CD4-positive, CD25-positive, alpha-beta regulatory T cell (primary cell): ENCODE measurements around the gene DNAJC8. TPM values are rescaled to one million over a fixed set of nuclear protein-coding genes. Genes with fewer than 3 reads are reported as not detected.

Experiments used
- ATAC-seq, 2 donors: fragments of 150-1000 bp; cut with Tn5 transposase; one replicate each; pipeline ENCODE4 v1.10.0; 2021; ENCODE audit warnings: low read depth in 2 of 2, moderate number of reproducible peaks in 2 of 2, moderate library complexity in 1 of 2
- DNase-seq, 3 donors: peaks; one replicate each; pipeline versions ENCODE4 v3.0.0 to v3.0.0-alpha.2; 2012 to 2022; ENCODE audit warnings: mixed read lengths in 1 of 3
- H3K27ac ChIP-seq: one replicate; pipeline ENCODE4 v1.7.0; 2013; ENCODE audit warnings: mild to moderate bottlenecking, low read length; ENCODE audit not compliant: insufficient read depth, poor library complexity, severe bottlenecking
- H3K27me3 ChIP-seq: one replicate; pipeline ENCODE4 v1.7.0; 2013; ENCODE audit warnings: low read length; ENCODE audit not compliant: control insufficient read depth, insufficient read depth
- H3K36me3 ChIP-seq: one replicate; pipeline ENCODE4 v1.7.0; 2013; ENCODE audit warnings: mild to moderate bottlenecking, low read length, moderate library complexity; ENCODE audit not compliant: control insufficient read depth, insufficient read depth
- H3K4me1 ChIP-seq: 2 replicates; pipeline ENCODE4 v1.7.0; 2013; ENCODE audit warnings: mild to moderate bottlenecking, low read length; ENCODE audit not compliant: insufficient read depth, control insufficient read depth, poor library complexity, severe bottlenecking
- H3K4me3 ChIP-seq: one replicate; pipeline ENCODE4 v1.7.0; 2013; ENCODE audit warnings: low read depth, mild to moderate bottlenecking, low read length, moderate library complexity
- H3K9me3 ChIP-seq, 2 experiments: 1 replicate in 1 of 2; 2 replicates in 1 of 2; pipeline ENCODE4 v1.7.0; 2013; ENCODE audit warnings: low read length in 2 of 2, mild to moderate bottlenecking in 1 of 2, moderate library complexity in 1 of 2; ENCODE audit not compliant: control insufficient read depth in 2 of 2
- H3K27ac Mint-ChIP-seq, 3 donors: one replicate each; pipeline ENCODE4 v1.8.0; 2020 to 2022; ENCODE audit warnings: mild to moderate bottlenecking in 3 of 3, mixed read lengths in 3 of 3, moderate library complexity in 2 of 3
- H3K27me3 Mint-ChIP-seq: one replicate; pipeline ENCODE4 v1.8.0; 2022; ENCODE audit warnings: mild to moderate bottlenecking, mixed read lengths
- H3K36me3 Mint-ChIP-seq: one replicate; pipeline ENCODE4 v1.8.0; 2020; ENCODE audit warnings: mixed read lengths
- H3K4me1 Mint-ChIP-seq, 4 donors: one replicate each; pipeline ENCODE4 v1.8.0; 2020 to 2022; ENCODE audit warnings: mixed read lengths in 4 of 4, mild to moderate bottlenecking in 1 of 4
- H3K4me3 Mint-ChIP-seq, 4 donors: one replicate each; pipeline ENCODE4 v1.8.0; 2020 to 2022; ENCODE audit warnings: mild to moderate bottlenecking in 4 of 4, mixed read lengths in 4 of 4, moderate library complexity in 3 of 4
- H3K9me3 Mint-ChIP-seq, 7 donors: one replicate each; pipeline ENCODE4 v1.8.0; 2020 to 2022; ENCODE audit warnings: mixed read lengths in 7 of 7, mild to moderate bottlenecking in 3 of 7, moderate library complexity in 2 of 7
- polyA plus RNA-seq, 4 donors: library from polyadenylated mRNA; unstranded; fragments of 300-500 nt; fragmentation: Illumina TruSeq; gene quantifications; one replicate each; pipeline ENCODE4 v1.2.3, GENCODE V29; 2021
- total RNA-seq: library from RNA; stranded (reverse); gene quantifications from one replicate; pipeline ENCODE4 v1.2.3, GENCODE V29; 2022

Gene DNAJC8
- total and polyA plus RNA-seq, 5 donors from 2014 or later: 75.3 to 181 (median 154) TPM

DNA sequence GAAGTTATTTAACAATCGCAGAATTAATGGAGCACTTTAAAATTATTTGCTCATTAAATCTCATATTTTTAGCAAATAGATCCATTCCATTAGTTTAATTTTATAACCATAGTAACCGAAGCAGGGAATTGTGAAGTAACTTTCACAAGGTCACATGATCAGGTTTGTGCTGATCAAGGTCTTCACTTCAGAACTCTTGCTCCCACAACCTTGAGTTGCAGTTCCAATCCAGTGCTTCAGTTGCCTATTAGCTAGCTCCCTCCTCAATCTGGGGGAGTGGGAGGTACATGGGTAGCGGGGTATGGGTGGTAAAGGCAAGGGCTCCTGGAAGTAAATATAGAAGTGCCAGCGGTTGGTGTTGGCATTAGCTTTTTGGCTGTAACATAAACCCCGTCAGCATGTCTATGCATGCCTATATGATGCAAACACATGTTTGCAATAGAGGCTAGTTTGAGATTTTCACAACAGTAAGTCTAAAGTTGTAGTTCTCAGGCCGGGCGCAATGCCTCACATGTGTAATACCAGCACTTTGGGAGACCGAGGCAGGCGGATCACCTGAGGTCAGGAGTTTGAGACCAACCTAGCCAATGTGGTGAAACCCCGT lies 8.9 kb upstream of the DNAJC8 start:
- Mint-ChIP-seq H3K27me3 (no peaks in the 10 kb centered on the region), H3K27ac (peak overlapping the region in 1 of 3 donors; percentile 69), H3K4me3 (peak overlapping the region in 1 of 4 donors; percentile 14), H3K9me3 (no peaks in the 10 kb centered on the region), H3K4me1 (peaks cover 10 to 43% (median 18%) of the 10 kb centered on the region in 4 donors), H3K36me3 (peaks cover 7% of the 10 kb centered on the region)
- Histone ChIP-seq H3K4me1 (peaks cover 49% of the 10 kb centered on the region), H3K27ac (no peak overlapping the region), H3K27me3 (no peaks in the 10 kb centered on the region), H3K36me3 (no peaks in the 10 kb centered on the region), H3K4me3 (no peak overlapping the region), H3K9me3 (no peaks in the 10 kb centered on the region)
- ATAC-seq (no peak), DNase-seq (no peak)

DNA sequence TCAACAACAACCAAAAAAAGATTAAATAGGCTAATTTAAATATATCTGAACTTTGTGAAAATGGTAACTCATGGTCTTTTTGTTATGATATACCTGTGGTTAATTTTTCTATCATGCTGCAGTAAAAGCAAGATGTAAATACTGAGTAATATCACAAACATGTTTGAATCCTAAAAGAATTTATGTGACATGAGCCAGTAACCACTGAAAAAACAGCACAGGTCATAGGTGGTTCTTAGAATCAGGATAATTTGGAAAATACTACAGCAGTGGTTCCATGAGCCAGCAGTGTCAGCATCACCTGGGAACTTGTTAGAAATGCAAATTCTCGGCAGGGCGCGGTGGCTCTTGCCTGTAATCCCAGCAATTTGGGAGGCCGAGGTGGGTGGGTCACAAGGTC lies 7.2 kb upstream of the DNAJC8 start:
- H3K36me3 Mint-ChIP-seq: peaks cover 7% of the 10 kb centered on the region
- Histone ChIP-seq H3K9me3 (no peaks in the 10 kb centered on the region), H3K27ac (no peak overlapping the region), H3K4me3 (no peak overlapping the region), H3K4me1 (peaks cover 45% of the 10 kb centered on the region), H3K36me3 (no peaks in the 10 kb centered on the region), H3K27me3 (no peaks in the 10 kb centered on the region)
- no peaks in the 10 kb centered on the region for H3K27me3 Mint-ChIP-seq
- no peak overlapping the region for H3K4me3 Mint-ChIP-seq
- DNase-seq: no peak
- no peak overlapping the region for H3K27ac Mint-ChIP-seq
- no peak for ATAC-seq
- no peaks in the 10 kb centered on the region for H3K9me3 Mint-ChIP-seq
- H3K4me1 Mint-ChIP-seq: peaks cover 5 to 34% (median 14%) of the 10 kb centered on the region in 4 donors

DNA sequence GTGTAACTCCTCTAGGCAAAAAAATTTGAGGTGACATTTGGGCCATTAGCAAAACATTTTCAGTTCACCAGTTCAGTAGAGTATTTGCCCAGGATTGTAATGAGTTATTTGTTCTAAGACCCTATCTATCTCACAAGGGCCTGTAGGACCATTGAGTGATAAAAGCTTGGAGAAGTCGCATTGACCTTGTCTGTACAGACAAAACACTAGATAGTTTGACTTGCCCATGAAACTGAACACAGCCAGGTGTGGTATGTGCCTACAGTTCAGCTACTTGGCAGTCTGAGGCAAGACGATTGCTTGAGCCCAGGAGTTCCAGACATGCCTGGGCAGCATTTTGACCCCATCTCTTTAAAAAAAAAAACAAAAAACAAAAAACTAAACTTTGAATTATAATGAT lies 6.2 kb upstream of the DNAJC8 start:
- Histone ChIP-seq H3K4me3 (no peak overlapping the region), H3K4me1 (peaks cover 35% of the 10 kb centered on the region), H3K9me3 (no peaks in the 10 kb centered on the region), H3K36me3 (no peaks in the 10 kb centered on the region), H3K27me3 (no peaks in the 10 kb centered on the region), H3K27ac (peak overlapping the region; percentile 18)
- Mint-ChIP-seq H3K4me3 (no peak overlapping the region), H3K9me3 (no peaks in the 10 kb centered on the region), H3K4me1 (peaks cover 4 to 28% (median 6%) of the 10 kb centered on the region in 4 donors), H3K36me3 (peaks cover 5% of the 10 kb centered on the region), H3K27me3 (no peaks in the 10 kb centered on the region), H3K27ac (peak overlapping the region in 1 of 3 donors; percentile 32)
- no peak for DNase-seq
- ATAC-seq: no peak

DNA sequence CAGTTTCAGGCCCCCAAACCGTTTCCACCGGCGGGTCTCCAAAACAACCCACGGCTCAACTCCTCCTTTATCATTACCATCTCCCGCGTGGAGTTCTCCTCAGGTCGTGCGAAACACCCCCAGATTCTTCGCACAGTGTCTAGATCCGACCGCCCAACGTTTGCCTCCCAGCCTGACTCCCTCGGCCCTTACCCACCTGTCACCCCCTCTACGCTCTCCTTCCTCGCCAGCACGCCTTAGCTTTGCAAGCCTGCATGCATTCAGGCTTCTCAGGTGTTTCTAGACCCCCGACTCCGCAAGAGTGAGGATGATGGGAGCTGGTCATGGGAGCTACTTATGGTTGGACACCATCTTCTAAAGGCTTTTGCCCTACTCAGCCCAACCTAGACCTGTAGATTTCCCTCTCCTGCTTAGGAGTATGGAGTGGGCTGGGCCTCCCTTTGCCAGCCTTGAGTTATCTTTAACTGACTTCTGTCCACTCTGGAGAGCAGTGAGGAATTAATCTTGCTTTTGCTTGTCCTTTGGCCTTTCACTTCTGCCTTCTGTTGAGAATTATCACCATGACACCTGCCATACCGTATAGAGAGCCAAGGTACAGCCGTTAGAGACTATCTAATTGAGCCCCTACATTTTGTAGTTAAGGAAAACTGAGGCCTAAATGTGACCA lies 4.0 kb upstream of the DNAJC8 start:
- Histone ChIP-seq H3K36me3 (no peaks in the 10 kb centered on the region), H3K27ac (peak overlapping the region; percentile 85), H3K27me3 (no peaks in the 10 kb centered on the region), H3K4me1 (peaks cover 37% of the 10 kb centered on the region), H3K9me3 (no peaks in the 10 kb centered on the region), H3K4me3 (peak overlapping the region; percentile 84)
- DNase-seq (peak in 1 of 3 donors; percentile 25), ATAC-seq (no peak)
- H3K4me1 Mint-ChIP-seq: peaks cover 5 to 29% (median 10%) of the 10 kb centered on the region in 4 donors
- peaks cover 8% of the 10 kb centered on the region for H3K36me3 Mint-ChIP-seq
- H3K9me3 Mint-ChIP-seq: no peaks in the 10 kb centered on the region
- H3K27ac Mint-ChIP-seq: no peak overlapping the region
- H3K27me3 Mint-ChIP-seq: no peaks in the 10 kb centered on the region
- no peak overlapping the region for H3K4me3 Mint-ChIP-seq

DNA sequence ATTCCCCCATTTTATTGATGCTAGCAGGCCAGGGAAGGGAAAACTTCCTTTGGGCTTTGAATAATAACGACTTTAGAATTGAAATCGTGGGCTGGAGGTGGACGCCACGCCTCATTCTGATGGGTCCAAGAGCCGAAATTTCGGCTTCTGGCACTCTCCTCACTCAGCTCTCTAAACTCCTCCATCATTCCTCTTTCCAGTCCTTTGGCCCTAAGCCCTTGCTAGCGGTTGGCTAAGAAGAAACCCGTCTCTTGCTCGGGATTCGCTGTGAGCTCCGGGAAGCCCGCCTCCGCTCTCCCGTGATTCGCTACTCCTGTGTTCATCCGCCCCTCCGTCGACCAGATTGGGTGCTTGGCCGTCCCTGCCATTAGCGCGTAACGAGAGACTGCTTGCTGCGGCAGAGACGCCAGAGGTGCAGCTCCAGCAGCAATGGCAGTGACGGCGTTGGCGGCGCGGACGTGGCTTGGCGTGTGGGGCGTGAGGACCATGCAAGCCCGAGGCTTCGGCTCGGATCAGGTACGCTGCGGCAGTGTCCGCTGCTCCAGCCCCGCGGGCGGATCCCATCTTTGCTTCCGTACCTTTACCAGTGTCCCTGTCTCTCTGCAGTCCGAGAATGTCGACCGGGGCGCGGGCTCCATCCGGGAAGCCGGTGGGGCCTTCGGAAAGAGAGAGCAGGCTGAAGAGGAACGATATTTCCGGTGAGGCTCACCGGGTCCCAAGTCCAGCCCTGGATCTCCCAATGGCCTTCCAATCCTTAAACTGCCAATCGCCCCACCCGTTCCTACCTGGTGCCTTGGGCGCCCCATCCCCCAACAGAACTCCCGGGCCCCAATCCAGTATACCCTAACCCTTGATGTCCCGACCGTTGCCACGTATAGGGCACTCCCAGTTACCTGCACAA lies 3.2 kb upstream of the DNAJC8 start, which contains the start of gene ATP5IF1:
Gene ATP5IF1, plus strand, starts transcription at position 370 of the 901 bp plus-strand sequence. Its CDS starts 60 bp downstream, at position 430.
- H3K36me3 ChIP-seq: no peaks in the 10 kb centered on the region
- H3K4me1 ChIP-seq: peaks cover 45% of the 10 kb centered on the region
- Mint-ChIP-seq H3K9me3 (no peaks in the 10 kb centered on the region), H3K36me3 (peaks cover 8% of the 10 kb centered on the region), H3K27ac (no peak within 1 kb of the TSS), H3K4me3 (no peak within 1 kb of the TSS), H3K27me3 (no peaks in the 10 kb centered on the region), H3K4me1 (peaks cover 5 to 36% (median 10%) of the 10 kb centered on the region in 4 donors)
- H3K9me3 ChIP-seq: no peaks in the 10 kb centered on the region
- ATAC-seq: peak; percentile 98
- peak within 1 kb of the TSS; percentile 85 for H3K27ac ChIP-seq
- DNase-seq: peak; percentile 94 to 98 (median 96)
- no peaks in the 10 kb centered on the region for H3K27me3 ChIP-seq
- H3K4me3 ChIP-seq: peak within 1 kb of the TSS; percentile 84

DNA sequence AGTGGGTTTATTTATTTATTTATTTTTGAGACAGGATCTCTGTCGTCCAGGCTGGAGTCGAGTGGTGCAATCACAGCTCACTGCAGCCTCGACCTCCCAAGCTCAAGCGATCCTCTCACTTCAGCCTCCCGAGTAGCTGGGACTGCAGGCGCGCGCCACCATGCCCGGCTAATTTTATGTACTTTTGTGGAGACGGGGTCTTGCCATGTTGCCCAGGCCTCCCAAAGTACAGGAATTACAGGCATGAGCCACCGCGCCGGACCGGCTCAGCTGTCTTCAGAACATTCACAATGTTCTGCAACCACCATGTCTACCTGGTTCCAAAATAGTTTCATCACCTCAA lies 406 bp upstream of the DNAJC8 start:
- H3K4me1 ChIP-seq: peaks cover 45% of the 10 kb centered on the region
- peaks cover 5 to 46% (median 20%) of the 10 kb centered on the region in 4 donors for H3K4me1 Mint-ChIP-seq
- no peaks in the 10 kb centered on the region for H3K27me3 ChIP-seq
- ATAC-seq (no peak), DNase-seq (no peak)
- peak overlapping the region; percentile 63 to 97 (median 74) for H3K4me3 Mint-ChIP-seq
- H3K4me3 ChIP-seq: peak overlapping the region; percentile 87
- H3K27ac Mint-ChIP-seq: peak overlapping the region in 1 of 3 donors; percentile 98
- peaks cover 11% of the 10 kb centered on the region for H3K36me3 Mint-ChIP-seq
- no peaks in the 10 kb centered on the region for H3K9me3 Mint-ChIP-seq
- no peaks in the 10 kb centered on the region for H3K27me3 Mint-ChIP-seq
- H3K36me3 ChIP-seq: peaks cover 18% of the 10 kb centered on the region
- H3K27ac ChIP-seq: peak overlapping the region; percentile 86
- no peaks in the 10 kb centered on the region for H3K9me3 ChIP-seq

DNA sequence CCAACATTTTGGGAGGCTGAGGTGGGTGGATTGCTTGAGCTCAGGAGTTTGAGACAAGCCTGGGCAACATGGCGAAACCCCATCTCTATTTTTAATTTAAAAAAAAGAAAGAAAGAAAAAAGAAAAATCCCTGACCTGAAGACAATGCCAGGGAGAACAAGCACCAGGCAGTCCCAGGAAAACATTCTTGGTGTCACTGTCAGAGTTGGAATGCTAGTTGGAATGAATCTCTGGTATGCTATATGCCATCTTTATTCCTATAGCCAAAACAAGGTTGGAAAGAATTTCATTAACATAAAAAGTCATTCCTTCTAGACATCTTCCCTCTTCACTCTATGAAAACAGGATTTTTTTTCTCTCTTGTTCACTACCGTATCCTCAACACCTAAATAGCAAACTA lies 2.8 kb downstream of the DNAJC8 start:
- Mint-ChIP-seq H3K4me3 (peak overlapping the region; percentile 38 to 100 (median 76)), H3K27ac (no peak overlapping the region), H3K4me1 (peaks cover 9 to 46% (median 20%) of the 10 kb centered on the region in 4 donors), H3K9me3 (no peaks in the 10 kb centered on the region), H3K27me3 (no peaks in the 10 kb centered on the region), H3K36me3 (peaks cover 26% of the 10 kb centered on the region)
- Histone ChIP-seq H3K27ac (no peak overlapping the region), H3K4me1 (peaks cover 23% of the 10 kb centered on the region), H3K4me3 (no peak overlapping the region), H3K27me3 (no peaks in the 10 kb centered on the region), H3K36me3 (peaks cover 48% of the 10 kb centered on the region), H3K9me3 (no peaks in the 10 kb centered on the region)
- ATAC-seq (no peak), DNase-seq (no peak)
